OCI-LY7 (cell line): Measurements from ENCODE around the gene DNAJB5. TPM values are rescaled to one million over a fixed set of nuclear protein-coding genes. Genes with fewer than 3 reads are reported as not detected.
A peak's percentile ranks its signal among the peaks of the same experiment; 100 is the strongest.
"Not testable (repeated sequence)": the region's sequence is repeated elsewhere in the genome, so short reads cannot be mapped to it uniquely, and the experiment has no call there.

Experiments used
- Bru-seq: library from RNA; stranded (reverse); fragments of 400-500 nt; gene quantifications from one replicate; lab custom pipeline; 2021; lab: Mats Ljungman, UMichigan
- BruChase-seq, 2 experiments: library from RNA; stranded (reverse); fragments of 400-500 nt; gene quantifications; one replicate each; lab custom pipeline; 2021; lab: Mats Ljungman, UMichigan
- BruUV-seq: library from RNA; stranded (reverse); fragments of 400-500 nt; replicated peaks from 2 replicates; lab custom pipeline; 2021; lab: Mats Ljungman, UMichigan
- CTCF ChIA-PET: fragments of 300-600 bp; sonication (Branson Sonifier 250); formaldehyde crosslinking; loops from one replicate; lab custom pipeline; 2022; ENCODE audit warnings: antibody characterized with exemption; ENCODE audit not compliant: unreplicated experiment; lab: Charles Lee
- POLR2A ChIA-PET: fragments of 300-600 bp; sonication (Branson Sonifier 250); formaldehyde crosslinking; loops from one replicate; lab custom pipeline; 2022; ENCODE audit warnings: antibody characterized with exemption; lab: Charles Lee
- DNase-seq: peaks from one replicate; pipeline ENCODE4 v3.0.0-alpha.2; 2015; ENCODE audit warnings: low spot score
- H2AFZ ChIP-seq: fragments of 200-600 bp; sonication (generic), shearing (Covaris generic); 2 replicates; pipeline ENCODE4 v1.6.1; 2014; ENCODE audit warnings: mild to moderate bottlenecking, antibody characterized with exemption, low read length, moderate library complexity
- H3K27ac ChIP-seq: fragments of 200-600 bp; sonication (generic); 2 replicates; pipeline ENCODE4 v1.5.1; 2014; ENCODE audit warnings: mixed run types, low read depth, mild to moderate bottlenecking, moderate library complexity, low read length, inconsistent platforms; ENCODE audit not compliant: poor library complexity, severe bottlenecking
- H3K36me3 ChIP-seq: fragments of 200-600 bp; sonication (generic); 2 replicates; pipeline ENCODE4 v1.6.1; 2014; ENCODE audit warnings: mild to moderate bottlenecking, antibody characterized with exemption, low read length, moderate library complexity, mixed read lengths; ENCODE audit not compliant: insufficient read depth
- H3K4me1 ChIP-seq: fragments of 200-600 bp; sonication (generic); 2 replicates; pipeline ENCODE4 v1.5.1; 2014; ENCODE audit warnings: mild to moderate bottlenecking, low read length; ENCODE audit not compliant: insufficient read depth, poor library complexity, severe bottlenecking
- H3K4me2 ChIP-seq: fragments of 200-600 bp; sonication (generic); 2 replicates; pipeline ENCODE4 v1.6.1; 2014; ENCODE audit warnings: mild to moderate bottlenecking, low read length
- H3K4me3 ChIP-seq: fragments of 200-600 bp; sonication (generic); 2 replicates; pipeline ENCODE4 v1.5.1; 2014; ENCODE audit warnings: mild to moderate bottlenecking, low read depth, low read length; ENCODE audit not compliant: poor library complexity, severe bottlenecking
- H3K79me2 ChIP-seq: fragments of 200-600 bp; sonication (generic); 2 replicates; pipeline ENCODE4 v1.6.1; 2016; ENCODE audit warnings: low read depth, mild to moderate bottlenecking, low read length, moderate library complexity, mixed read lengths; ENCODE audit not compliant: insufficient read depth
- H3K9me2 ChIP-seq: fragments of 200-600 bp; sonication (generic); 2 replicates; pipeline ENCODE4 v1.6.1; 2016; ENCODE audit warnings: mild to moderate bottlenecking, low read length, mixed read lengths; ENCODE audit not compliant: insufficient read depth
- H3K9me3 ChIP-seq: fragments of 200-600 bp; sonication (generic); 2 replicates; pipeline ENCODE4 v1.6.1; 2014; ENCODE audit warnings: mild to moderate bottlenecking, mixed run types, low read length, mixed read lengths
- H4K20me1 ChIP-seq: fragments of 200-600 bp; sonication (generic); 2 replicates; pipeline ENCODE4 v1.6.1; 2014; ENCODE audit warnings: mild to moderate bottlenecking, antibody characterized with exemption, low read length, moderate library complexity, mixed read lengths; ENCODE audit not compliant: insufficient read depth
- CTCF ChIP-seq: fragments of 200-600 bp; sonication (generic); conservative IDR thresholded peaks from 2 replicates; pipeline ENCODE4 v1.5.1; 2014; ENCODE audit warnings: mild to moderate bottlenecking, antibody characterized with exemption, low read length, moderate library complexity, mixed read lengths
- EZH2phosphoT487 ChIP-seq: fragments of 200-600 bp; sonication (generic); IDR thresholded peaks from 2 replicates; pipeline ENCODE4 v1.6.1; 2018; ENCODE audit warnings: low read depth, borderline replicate concordance, mild to moderate bottlenecking, mixed run types, antibody characterized with exemption, low read length, moderate library complexity, mixed read lengths
- intact Hi-C: fragments of 100-400 bp; cut with micrococcal nuclease; formaldehyde crosslinking; loops from one replicate; pipeline ENCODE4 v1.10.0; 2022; ENCODE audit not compliant: unreplicated experiment
- long read RNA-seq: library from polyadenylated mRNA; stranded (forward); transcript quantifications from one replicate; pipeline ENCODE4 v2.0.0, GENCODE V29; 2022
- total RNA-seq, 2 experiments: library from RNA; depleted of rRNA in 1 of 2; stranded (reverse); fragments of >200 nt in 1 of 2; shearing (Covaris generic) in 1 of 2; gene quantifications; 2 replicates each; pipeline ENCODE4 v1.2.3, GENCODE V29; 2014 to 2022

The DNAJB5 gene
- total RNA-seq (2014; rRNA removed; shearing (Covaris generic)) (4.6 and 5.1 TPM in 2 replicates), total RNA-seq (2022) (5.8 and 6.7 TPM in 2 replicates), Bru-seq, nascent RNA (percentile 45 among the genes with signal in this experiment), BruChase-seq, experiment 1, labeled RNA remaining after a 6-hour chase (percentile 34 among the genes with signal in this experiment), BruChase-seq, experiment 2, labeled RNA remaining after a 2-hour chase (percentile 42 among the genes with signal in this experiment)
- long read RNA-seq, partial matches to known transcripts: 0 of 2 reads
- long read RNA-seq, other reads (novel, unspliced or antisense): 2 of 2 reads

DNA sequence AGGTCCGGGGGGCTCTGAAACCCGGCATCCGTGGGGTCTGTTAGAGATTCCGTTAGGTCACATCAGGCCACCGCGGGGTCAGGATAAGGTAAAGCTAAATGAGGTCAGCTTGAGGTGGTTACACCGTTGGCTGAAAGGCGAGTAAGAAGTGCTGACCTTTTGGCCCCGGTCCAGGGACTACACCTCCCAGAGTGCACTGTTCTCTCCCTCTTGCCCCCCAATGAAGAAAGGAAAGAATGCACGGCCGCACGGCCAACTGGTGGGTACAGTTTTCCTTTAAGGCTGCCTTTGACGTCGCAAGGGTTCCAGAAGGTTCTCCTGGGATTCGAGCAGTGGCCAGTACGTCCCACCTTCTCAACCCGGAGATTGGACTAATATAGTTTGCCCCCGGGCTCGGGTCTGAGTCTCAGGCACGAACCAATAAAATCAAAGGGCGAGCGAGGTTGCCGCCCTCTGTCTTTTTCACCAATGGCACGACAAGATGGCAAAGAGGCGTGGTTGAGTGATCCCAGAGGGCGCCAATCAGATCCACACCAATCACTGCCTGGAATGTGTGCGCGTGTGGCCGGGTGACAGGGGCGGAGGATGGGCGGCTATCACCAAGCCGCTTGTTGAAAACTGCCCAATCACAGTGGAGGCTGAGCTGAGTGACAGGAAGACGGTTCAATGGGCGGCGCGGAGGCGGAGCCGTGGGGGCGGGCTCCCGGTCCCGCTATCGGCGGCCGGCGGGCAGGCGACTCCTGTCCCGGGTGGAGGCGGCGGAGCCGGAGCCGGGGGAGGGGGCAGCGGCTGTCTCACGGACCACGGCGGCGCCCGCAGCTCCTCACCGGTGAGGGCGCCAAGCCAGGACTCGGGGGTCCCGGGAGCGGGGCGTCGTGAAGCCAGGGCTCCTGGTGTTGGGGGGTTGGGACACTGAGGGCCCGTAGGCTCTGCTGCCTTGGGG lies at the start of gene DNAJB5:
Gene DNAJB5 (plus strand): TSS at position 743 of the 943 bp plus-strand sequence. CDS start 886 bp downstream, outside the sequence.
- TF ChIP-seq EZH2phosphoT487: no peak
- TF ChIP-seq CTCF: no peak
- peaks cover 58% of the 10 kb centered on the region for H3K4me1 ChIP-seq
- H3K9me3 ChIP-seq: no peaks in the 10 kb centered on the region
- DNase-seq: peak; percentile 98
- H3K4me3 ChIP-seq: peak within 1 kb of the TSS; percentile 79
- peak within 1 kb of the TSS; percentile 62 for H2AFZ ChIP-seq
- H3K36me3 ChIP-seq: no peaks in the 10 kb centered on the region
- no TSS peak for BruUV-seq
- intact Hi-C loops: loop anchor here (1.0 to 5.0 kb wide), 4 partner anchors 83 to 173 kb away; partner anchors contain the start of genes ATOSB, STOML2, UNC13B and VCP
- peak within 1 kb of the TSS; percentile 77 for H3K4me2 ChIP-seq
- H3K27ac ChIP-seq: peak within 1 kb of the TSS; percentile 13
- H3K9me2 ChIP-seq: no peaks in the 10 kb centered on the region
- no peaks in the 10 kb centered on the region for H4K20me1 ChIP-seq
- no peaks in the 10 kb centered on the region for H3K79me2 ChIP-seq
- ChIA-PET POLR2A (interaction anchor here (0.5 to 1.9 kb wide), 2 partner anchors 38 to 355 kb away, joined by 4 to 5 read pairs; no protein-coding TSS in a partner anchor), CTCF (interaction anchor here (0.6 kb wide), 2 partner anchors 61 to 660 kb away, joined by 3 to 5 read pairs; no protein-coding TSS in a partner anchor)

DNA sequence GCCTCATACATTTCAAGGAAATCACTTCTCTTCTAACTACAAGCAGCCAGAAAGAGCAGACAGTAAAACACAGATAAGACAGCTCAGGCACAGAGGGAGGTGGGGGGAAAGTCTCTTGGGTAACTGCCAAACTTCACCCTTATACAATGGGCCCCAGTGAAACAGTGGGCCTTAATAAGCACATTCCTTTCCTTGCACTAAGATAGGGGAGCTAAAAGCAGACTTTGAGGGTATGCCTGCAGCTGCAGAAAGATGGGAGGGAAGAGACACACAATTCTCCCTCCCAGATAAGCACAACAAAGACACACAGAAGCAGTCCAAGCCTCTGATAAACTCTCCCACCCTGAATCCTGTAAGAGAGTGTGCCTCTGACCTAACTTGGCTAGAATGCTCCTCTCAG lies 49.6 kb upstream of the DNAJB5 start:
- H3K36me3 ChIP-seq, DNase-seq, CTCF ChIA-PET, H4K20me1 ChIP-seq, BruUV-seq, H3K9me2 ChIP-seq, H2AFZ ChIP-seq, H3K4me2 ChIP-seq, H3K9me3 ChIP-seq, H3K27ac ChIP-seq, intact Hi-C loops, H3K4me1 ChIP-seq, H3K4me3 ChIP-seq, H3K79me2 ChIP-seq: not testable (repeated sequence)
- POLR2A ChIA-PET: interaction anchor here (0.6 kb wide), 1 partner anchor 10 kb away, joined by 5 read pairs; no protein-coding TSS in a partner anchor

- H3K9me2 ChIP-seq: no peaks in the 10 kb centered on the region
- no peaks in the 10 kb centered on the region for H3K79me2 ChIP-seq
- no peak for DNase-seq
- no peak overlapping the region for H2AFZ ChIP-seq
- POLR2A ChIA-PET: interaction anchor here (0.6 kb wide), 1 partner anchor 255 kb away, joined by 5 read pairs; no protein-coding TSS in a partner anchor
- no peak overlapping the region for H3K27ac ChIP-seq
- CTCF ChIA-PET: no interaction called here
- no peak overlapping the region for H3K4me2 ChIP-seq
- TF ChIP-seq EZH2phosphoT487 (no peak), CTCF (no peak)
- no peaks in the 10 kb centered on the region for H4K20me1 ChIP-seq
- H3K4me3 ChIP-seq: no peak overlapping the region
- H3K9me3 ChIP-seq: no peaks in the 10 kb centered on the region
- no TSS peak for BruUV-seq
- intact Hi-C loops: no loop called here
- no peaks in the 10 kb centered on the region for H3K4me1 ChIP-seq
- H3K36me3 ChIP-seq: no peaks in the 10 kb centered on the region
These were observed 41.1 kb upstream of the DNAJB5 start for GRCh38 chr9:34948451-34948850.
